GM12864 (cell line): Measurements from ENCODE around the gene MRPL45.
"Not testable (repeated sequence)": the region's sequence is repeated elsewhere in the genome, so short reads cannot be mapped to it uniquely, and the experiment has no call there.

ENCODE experiments used
- DNase-seq: peaks from one replicate; pipeline ENCODE4 v3.0.0-alpha.2; 2011; ENCODE audit warnings: low read depth
- H3K4me3 ChIP-seq: 2 replicates; pipeline ENCODE4 v1.5.1; 2011; ENCODE audit warnings: mild to moderate bottlenecking, low read depth, low read length, control low read depth
- CTCF ChIP-seq: IDR thresholded peaks from 2 replicates; pipeline ENCODE4 v1.5.1; 2011; ENCODE audit warnings: low read depth, mild to moderate bottlenecking, moderate library complexity, low read length, control low read depth, inconsistent platforms; ENCODE audit errors: missing control alignments

MRPL45 gene

GRCh38 chr17:38296834-38297517 lies at the start of gene MRPL45:
Gene MRPL45, plus strand, starts transcription at chr17:38297168. Its CDS starts 16 bp downstream, at chr17:38297184.
- H3K4me3 ChIP-seq: peak within 1 kb of the TSS; percentile 75
- DNase-seq: peak; percentile 92

GRCh38 chr17:38253191-38253590 lies 43.8 kb upstream of the MRPL45 start:
- H3K4me3 ChIP-seq, DNase-seq: not testable (repeated sequence)

GRCh38 chr17:38254357-38254756 lies 42.6 kb upstream of the MRPL45 start:
- H3K4me3 ChIP-seq, DNase-seq: not testable (repeated sequence)

- DNase-seq: peak; percentile 31
- peak overlapping the region; percentile 39 for H3K4me3 ChIP-seq
Measured at GRCh38 chr17:38257013-38257621, 39.9 kb upstream of the MRPL45 start.

- not testable (repeated sequence) for DNase-seq, H3K4me3 ChIP-seq
Measured at GRCh38 chr17:38265974-38266506, 30.9 kb upstream of the MRPL45 start.

- not testable (repeated sequence) for DNase-seq, H3K4me3 ChIP-seq
Measured at GRCh38 chr17:38266571-38266970, 30.4 kb upstream of the MRPL45 start.

- not testable (repeated sequence) for DNase-seq, H3K4me3 ChIP-seq
Measured at GRCh38 chr17:38268138-38268537, 28.8 kb upstream of the MRPL45 start.

GRCh38 chr17:38269045-38269444 lies 27.9 kb upstream of the MRPL45 start:
- not testable (repeated sequence) for DNase-seq, H3K4me3 ChIP-seq

GRCh38 chr17:38269552-38269951 lies 27.4 kb upstream of the MRPL45 start:
- DNase-seq, H3K4me3 ChIP-seq: not testable (repeated sequence)

- H3K4me3 ChIP-seq, DNase-seq: not testable (repeated sequence)
Measured at GRCh38 chr17:38285994-38286393, 11.0 kb upstream of the MRPL45 start.

GRCh38 chr17:38286501-38287091 lies 10.4 kb upstream of the MRPL45 start:
- DNase-seq, H3K4me3 ChIP-seq: not testable (repeated sequence)

GRCh38 chr17:38288217-38288827 lies 8.6 kb upstream of the MRPL45 start:
- TF ChIP-seq CTCF: peak; percentile 12
- DNase-seq: not testable (repeated sequence)

GRCh38 chr17:38289760-38290159 lies 7.2 kb upstream of the MRPL45 start:
- not testable (repeated sequence) for DNase-seq

More at GRCh38 chr17:38288217-38288827, 8.6 kb upstream of the MRPL45 start:
- H3K4me3 ChIP-seq: not testable (repeated sequence)

GRCh38 chr17:38295602-38296365 lies 1.2 kb upstream of the MRPL45 start:
- not testable (repeated sequence) for DNase-seq
- H3K4me3 ChIP-seq: peak overlapping the region; percentile 33

More at GRCh38 chr17:38289760-38290159, 7.2 kb upstream of the MRPL45 start:
- H3K4me3 ChIP-seq: not testable (repeated sequence)
